DMS153 (cell line): Measurements from ENCODE around the gene NTN5.

Experiments
- DNase-seq: peaks from one replicate; lab custom pipeline; 2025; lab: John Stamatoyannopoulos, UW

NTN5 gene

GRCh38 chr19:48614436-48615230 is 58.2 kb downstream of the NTN5 start, which contains the start of gene FAM83E:
TSS of gene FAM83E (minus strand) at chr19:48615076. CDS start at chr19:48613372, 1,704 bp downstream.
- DNase-seq, result peak; percentile 94

- DNase-seq, result no peak
Measured at GRCh38 chr19:48613852-48614435, 58.9 kb downstream of the NTN5 start.

DNA sequence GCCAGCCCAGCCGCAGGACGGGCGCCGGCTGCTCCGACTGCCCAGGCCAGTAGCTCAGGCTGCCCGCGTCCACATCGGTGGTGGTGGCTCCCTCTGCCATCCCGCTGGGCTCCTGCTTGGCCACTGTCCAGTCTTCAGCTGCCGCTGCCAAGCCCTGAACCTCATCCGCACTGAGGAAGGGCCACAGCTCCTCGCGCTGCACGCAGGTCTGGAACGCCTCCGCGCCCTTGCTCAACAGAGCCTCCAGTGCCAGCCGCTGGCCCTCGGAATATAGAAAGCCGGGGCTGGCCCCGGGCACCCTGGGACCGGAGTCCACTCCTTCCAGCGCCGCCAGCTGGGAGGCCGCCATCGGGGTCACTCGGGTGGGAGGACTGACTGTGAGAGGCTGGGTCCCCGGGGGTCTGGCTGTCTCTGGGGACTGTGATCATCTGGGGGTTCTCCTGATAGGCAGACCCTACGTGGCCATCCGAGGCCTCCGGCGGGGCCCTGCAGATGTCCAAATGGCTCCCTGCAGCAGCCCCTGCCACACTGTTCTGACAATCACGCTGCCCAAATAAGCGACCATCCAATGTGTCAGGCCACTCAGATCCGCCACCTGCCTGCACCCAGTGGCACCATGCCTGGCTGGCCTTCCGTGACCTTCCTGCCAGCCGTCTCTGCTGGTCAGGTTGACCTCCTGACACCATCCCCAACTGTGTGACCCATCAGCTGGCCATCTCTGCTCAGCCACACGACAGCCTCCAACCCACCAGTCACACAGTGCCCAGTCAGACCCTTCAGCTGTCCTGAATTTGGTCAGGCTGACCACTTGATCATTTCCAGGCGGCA is 59.6 kb downstream of the NTN5 start:
- no peak for DNase-seq

DNA sequence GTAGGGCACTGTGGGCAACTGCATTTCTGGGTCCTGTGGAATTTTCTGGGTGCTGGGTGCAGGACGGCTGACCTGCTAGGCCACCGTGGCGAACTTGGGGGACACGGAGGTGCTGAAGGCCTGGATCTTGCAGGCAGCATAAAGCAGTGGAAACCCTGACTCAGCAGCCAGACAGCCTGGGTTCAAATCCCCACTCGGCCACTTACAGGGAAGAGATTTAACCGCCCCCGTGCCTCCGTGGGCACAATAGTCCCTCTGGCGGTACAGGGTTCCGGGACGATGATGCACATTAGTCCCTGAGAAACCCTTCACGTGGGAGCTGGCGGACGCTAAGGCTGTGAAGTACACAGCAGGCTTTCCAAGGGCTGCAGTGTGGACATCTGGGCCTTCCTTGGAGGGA is 60.9 kb downstream of the NTN5 start:
- no peak for DNase-seq
